ENCODE results near the gene NR1H3.

NR1H3 gene

DNA sequence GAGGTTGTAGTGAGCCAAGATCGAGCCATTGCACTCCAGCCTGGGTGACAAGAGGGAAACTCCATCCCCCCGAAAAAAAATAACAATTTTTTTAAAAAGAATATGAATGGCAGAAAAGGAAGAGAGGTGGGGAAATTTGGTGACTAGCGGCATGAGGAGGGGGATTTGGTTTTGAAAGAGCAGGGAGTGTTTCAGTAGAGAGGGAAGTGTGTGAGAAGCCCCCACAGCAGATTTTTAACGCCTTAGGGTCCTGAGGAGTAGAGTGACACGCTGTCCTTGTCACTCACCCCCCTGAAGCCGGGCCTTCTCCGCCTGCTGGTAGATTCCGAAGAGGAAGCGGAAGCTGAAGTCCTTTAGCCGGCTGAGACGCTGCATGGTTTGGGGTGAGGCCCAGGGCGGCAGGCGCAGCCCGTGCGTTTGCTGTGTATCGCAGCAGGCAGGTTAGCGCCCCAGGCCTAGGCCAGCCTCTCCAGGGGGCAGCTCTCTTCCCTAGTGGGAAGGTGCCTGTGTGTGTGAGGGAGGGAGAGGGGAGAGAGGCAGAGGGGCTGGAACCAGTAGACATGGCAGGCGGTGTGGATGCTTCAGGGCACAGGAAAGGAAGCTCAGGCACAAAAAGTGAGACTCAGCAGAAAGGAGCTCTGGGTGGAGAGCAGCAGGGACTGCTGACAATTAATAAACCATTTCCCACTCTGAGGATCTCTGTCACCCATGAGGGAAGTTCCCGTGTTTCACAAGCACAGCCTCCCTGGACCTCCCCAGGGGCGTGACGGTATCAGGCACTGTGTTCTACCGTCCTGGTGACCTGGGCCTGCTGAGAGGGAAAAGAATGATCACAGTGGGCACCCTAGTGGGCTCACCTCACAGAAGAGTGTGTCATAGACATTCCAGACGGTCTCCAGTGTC lies 13.1 kb upstream of the NR1H3 start:
- DNase-seq = no peak

DNA sequence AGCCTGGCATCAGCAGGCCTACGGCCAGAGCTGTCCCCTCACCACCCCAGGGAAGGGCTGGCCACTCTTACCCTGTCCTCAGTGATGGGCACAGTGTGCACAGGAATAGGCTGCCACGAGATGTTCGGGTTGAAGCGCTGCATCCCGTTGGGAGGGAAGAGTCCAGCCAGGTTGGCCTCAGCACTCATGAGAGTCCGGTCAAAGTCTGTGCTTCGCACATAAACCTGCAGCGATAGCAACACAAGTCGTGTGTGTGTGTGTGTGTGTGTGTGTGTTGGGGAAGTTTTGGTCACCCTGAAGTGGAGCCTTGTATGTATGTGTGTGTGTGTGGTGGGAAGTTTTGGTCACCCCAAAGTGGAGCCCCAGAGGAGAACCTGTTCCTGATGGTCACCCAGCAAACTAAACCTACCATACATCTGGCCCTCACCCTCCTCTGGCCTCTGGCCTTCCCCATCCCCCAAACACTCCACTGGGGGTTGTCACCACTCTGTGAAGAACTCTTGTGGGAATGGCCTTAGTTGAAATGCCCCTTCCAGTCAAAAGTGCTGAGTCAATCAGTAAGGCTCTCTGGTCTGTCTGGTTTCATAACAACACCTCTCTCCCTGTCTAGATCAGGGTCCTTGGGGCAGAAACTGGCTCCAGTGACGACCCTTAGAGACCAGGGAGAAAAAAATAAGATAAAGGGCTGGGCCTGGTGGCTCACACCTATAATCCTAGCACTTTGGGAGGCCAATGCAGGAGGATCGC lies 12.0 kb upstream of the NR1H3 start:
- no peak for DNase-seq

DNA sequence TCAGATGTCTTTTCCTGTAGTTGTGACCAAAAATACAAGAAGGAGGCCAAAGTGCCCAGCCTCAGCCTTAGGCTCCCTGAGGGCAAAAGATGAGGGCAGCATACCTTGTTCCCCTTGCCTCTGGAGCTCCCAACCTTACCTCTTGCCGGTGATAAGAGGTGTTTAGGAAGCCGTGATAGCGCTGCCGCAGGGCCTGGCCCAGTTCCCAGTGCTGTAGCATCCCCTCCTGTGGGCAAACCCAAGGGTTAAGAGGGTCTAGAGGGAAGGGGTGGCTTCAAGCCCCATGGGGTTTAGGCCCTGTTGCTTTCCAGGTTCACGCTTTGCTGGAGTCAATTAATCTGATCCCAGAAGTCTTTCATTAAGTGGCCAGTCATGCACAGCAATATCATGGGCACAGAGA lies 10.3 kb upstream of the NR1H3 start:
- no peak for DNase-seq

DNA sequence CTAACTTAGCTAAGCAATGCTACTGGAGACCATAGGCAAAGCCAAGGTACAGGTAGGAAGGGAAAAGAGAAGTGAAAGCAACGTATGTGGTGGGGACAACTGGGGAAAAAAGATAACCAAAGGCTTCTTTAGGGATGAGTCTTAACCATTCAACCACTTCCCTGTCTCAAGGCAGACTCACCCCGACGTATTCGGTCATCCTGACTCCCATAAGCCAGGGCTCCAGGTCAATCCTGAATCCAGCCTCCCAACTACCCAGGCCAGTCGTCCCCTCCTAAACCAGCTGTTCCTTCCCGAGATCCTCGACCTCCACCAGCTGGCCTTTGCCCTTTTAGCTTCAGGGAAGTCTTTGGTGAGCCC lies 9.5 kb upstream of the NR1H3 start:
- no peak for DNase-seq

DNA sequence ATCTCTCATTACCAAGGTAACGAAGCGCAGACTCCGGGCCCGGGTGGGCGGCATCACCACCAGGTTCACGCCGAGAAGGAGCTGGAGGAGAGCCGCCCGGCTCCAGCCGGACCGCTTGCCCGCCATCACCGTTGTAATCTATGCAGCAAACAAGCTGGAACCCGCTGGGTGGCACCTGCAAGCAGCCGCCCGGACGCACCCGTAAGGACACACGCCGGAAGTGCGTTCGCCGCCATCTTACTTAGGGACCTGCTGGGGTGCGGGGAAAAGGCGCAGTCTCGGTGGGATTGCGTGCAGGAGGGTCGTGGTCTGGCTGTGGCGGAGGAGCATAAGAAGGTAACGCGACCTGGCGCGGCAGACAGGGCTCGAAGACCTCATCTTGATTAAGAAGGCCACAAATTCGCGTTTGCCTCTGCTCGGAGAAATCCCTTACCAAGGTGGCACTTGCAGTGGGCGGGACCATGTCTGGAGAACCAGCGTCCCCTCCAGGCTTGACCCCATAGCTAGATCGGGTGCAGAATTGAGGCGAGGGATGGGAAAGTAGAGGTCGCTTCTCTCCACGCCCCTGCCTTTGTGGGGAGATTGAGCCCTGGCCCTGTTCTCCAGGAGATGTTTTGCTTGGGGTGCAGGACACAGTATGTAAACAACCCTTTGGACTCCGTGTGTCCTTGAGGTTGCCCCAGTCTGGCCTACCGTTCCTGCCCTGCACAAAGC lies 9.0 kb upstream of the NR1H3 start, which contains the start of gene ACP2:
Gene ACP2, minus strand, starts transcription at position 151 of the 714 bp plus-strand sequence. Its CDS starts 25 bp downstream, at position 126.
- peak; percentile 94 for DNase-seq

DNA sequence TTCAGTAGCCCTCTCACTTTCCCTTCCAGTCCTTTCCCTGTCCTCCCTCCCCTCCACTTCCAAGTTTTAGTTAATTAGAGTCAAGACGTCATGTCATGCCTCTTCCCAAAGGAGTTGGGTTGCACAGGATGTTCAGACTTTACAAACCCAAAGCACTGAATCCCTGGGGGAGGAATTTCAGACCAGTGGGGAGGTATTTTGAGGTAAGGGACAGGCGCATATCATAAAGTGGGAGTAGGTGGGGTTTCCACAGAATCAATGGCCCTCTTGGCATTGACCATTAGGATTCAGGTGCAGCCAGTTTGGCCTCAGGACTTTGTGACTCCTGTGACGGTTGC lies 8.4 kb upstream of the NR1H3 start:
- no peak for DNase-seq

DNA sequence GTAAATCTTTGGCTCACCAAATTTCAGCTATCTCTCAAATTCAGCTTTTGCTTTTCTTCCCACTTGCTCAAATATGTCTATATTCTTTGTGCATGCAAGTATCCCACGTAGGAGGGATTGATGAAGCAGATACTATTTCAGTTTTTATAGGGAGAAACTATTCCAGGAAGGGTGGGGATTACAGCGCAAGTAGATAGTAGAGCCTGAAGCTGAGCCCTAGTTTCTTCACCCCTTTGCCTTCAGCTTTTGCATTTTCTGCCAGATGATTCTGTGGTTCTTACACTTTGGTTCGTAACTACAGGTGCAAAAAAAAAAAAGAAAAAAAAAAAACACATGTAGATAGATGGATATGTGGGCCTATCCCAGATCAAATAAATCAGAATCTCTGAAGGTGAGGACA lies 6.0 kb upstream of the NR1H3 start:
- DNase-seq = no peak

DNA sequence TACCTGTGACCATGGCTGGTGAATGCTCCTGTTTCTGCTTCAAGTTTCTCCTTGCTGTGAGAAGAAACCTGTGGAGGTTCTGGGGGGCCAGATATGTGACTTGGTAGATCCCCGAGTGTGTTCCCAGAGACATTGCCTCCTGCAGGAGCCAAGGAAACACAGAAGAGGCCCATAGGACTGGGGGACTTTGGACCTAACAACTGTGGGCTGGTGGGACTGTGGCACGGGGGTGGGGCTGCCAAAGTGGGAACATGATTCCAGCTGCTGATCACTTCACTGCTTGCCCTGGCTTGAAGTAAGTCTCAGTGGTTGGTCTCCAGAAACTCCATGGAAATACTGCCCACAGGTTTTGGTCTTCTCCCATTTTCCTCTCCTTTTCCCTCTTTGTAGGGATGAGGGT lies 4.1 kb upstream of the NR1H3 start:
- no peak for DNase-seq

DNA sequence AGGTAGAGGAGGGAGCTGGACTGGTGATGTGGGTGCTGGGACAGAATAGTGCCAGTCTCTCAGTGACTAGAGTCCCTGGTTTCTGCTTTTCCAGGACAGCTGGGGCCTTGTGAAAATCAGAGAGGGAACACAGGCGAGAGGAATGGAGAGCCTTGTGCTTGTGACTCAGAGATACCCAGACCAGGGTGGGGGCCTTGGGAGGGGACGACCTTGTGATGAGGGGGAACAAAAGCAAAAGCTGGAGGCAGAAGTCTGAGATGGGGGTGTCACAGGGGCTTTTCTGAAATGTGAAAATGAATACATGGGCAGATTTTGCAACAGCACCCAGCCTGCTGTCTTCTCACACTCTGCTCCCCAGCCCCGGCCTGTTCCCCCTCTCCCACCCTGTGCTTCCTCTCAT lies 3.4 kb upstream of the NR1H3 start:
- no peak for DNase-seq

DNA sequence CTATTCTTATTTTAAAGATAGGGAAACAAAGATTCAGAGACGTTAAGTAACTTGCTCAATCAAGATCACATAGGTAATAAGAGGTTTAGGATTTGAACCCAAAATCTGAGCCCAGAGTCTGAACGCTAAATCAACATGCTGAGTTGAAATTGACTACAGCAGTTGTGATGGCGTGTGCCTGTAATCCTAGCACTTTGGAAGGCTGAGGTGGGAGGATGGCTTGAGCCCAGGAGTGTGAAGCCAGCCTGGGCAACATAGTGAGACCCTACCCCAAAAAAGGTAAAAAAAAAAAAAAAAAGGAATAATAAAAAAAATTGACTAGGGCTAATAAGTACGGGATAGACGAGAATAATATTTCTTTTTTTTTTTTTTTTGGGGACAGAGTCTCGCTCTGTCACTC lies 1.4 kb upstream of the NR1H3 start:
- no peak for DNase-seq

DNA sequence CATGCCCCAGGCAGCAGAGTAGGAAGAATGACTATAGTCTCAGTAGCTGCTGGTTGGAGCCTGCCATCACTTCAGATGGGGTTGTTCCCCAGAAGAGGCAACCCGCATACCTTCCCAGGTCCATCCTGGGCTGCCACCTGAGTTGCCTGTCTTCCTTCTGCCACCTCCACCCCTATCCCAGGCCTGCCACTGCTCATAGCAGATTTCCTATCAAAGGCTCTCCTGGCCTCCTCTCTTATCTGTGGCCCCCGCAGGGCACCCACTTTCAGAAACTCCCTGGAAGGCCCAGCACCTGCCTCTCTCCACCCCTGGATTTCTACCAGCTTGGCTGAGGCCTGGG lies 649 bp upstream of the NR1H3 start:
- no peak for DNase-seq

DNA sequence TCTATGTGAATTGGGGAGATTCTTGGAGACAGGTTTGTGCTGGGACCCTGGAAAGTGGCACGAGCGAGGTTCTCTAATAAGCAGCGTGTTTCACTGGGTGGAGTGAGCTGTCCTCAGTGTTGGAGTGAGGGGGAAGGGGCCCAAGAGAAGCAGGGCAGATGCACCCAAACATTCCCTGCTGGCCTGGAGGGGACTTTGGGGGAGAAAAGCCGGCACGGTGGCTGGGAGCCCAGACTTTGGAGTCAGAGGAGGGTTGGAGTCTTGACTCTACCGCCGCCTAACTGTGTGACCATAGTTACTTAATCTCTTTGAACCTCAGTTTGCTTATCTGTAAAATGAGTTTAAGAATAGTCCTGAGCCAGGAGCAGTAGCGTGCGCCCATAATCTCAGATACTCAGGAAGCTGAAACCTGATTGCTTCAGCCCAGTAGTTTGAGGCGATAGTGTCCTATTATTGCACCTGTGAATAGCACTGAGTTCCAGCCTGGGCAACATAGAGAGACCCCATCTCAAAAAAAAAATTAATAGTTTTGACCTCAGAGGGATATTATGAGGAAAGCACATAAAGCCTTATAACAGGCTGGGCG lies 614 bp downstream of the NR1H3 start:
- DNase-seq = no peak

DNA sequence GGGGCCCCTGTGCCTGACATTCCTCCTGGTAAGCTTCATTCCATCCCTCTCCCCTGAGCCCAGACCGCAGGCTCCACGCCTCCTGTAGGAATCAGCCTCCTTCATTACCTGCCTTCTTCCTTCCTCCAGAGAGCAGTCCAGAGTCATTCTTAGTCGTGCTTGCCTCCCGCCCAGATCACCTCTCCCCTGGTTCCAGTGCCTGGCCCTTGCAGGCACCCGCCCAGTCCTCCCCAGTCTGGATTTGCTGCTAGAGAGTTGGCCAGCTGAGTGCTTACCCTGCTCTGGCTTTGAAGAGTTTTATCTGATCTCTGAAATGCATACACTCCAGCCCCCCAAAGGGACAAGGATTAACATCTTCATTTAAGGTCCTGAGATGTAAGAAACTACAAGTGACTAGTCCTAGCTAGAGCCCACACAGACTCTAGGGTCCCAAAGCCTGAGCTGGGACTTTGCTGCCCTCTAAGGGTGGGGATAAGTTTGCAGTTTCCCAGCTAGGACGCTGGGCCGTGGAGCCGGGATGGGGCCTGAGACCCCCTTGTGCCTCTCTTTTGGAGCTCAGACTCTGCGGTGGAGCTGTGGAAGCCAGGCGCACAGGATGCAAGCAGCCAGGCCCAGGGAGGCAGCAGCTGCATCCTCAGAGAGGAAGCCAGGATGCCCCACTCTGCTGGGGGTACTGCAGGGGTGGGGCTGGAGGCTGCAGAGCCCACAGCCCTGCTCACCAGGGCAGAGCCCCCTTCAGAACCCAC lies 1.6 kb downstream of the NR1H3 start:
- DNase-seq = peak; percentile 73

DNA sequence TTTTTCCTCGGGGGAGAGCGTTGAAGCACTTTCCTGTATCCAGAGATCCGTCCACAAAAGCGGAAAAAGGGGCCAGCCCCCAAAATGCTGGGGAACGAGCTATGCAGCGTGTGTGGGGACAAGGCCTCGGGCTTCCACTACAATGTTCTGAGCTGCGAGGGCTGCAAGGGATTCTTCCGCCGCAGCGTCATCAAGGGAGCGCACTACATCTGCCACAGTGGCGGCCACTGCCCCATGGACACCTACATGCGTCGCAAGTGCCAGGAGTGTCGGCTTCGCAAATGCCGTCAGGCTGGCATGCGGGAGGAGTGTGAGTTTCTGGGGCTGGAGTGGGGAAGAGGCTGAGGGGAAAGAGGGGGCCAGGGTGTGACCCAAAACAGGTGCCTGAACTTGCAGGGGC lies 2.6 kb downstream of the NR1H3 start:
- DNase-seq = no peak

DNA sequence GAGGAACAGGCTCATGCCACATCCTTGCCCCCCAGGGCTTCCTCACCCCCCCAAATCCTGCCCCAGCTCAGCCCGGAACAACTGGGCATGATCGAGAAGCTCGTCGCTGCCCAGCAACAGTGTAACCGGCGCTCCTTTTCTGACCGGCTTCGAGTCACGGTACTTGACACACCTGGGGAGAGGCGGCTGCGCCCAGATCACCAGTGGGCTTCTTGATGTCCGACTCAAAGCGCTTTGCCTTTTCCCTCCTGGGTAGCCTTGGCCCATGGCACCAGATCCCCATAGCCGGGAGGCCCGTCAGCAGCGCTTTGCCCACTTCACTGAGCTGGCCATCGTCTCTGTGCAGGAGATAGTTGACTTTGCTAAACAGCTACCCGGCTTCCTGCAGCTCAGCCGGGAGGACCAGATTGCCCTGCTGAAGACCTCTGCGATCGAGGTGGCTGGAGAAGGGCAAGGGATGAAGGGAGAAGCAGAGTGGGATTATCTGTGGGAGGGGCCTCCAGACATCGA lies 3.5 kb downstream of the NR1H3 start:
- no peak for DNase-seq

DNA sequence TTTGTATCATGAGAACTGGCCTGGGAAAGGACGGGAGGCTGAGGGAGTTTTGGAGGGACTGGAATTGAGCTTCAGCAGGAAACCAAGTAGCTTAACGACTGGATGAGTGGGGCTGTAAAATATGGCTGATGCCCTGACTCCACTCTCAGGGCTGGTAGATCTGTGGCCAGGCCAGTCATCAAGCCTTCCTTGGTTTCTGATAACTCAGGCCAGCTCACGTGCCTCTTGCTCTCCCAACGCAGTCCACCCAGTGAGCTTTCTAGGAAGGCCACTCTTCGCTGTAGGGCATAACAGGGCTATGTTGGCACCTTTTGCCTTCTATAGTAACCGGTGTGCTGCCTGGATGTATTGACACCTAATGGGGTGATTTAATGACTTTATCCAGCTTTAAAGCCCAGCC lies 6.3 kb downstream of the NR1H3 start:
- no peak for DNase-seq

DNA sequence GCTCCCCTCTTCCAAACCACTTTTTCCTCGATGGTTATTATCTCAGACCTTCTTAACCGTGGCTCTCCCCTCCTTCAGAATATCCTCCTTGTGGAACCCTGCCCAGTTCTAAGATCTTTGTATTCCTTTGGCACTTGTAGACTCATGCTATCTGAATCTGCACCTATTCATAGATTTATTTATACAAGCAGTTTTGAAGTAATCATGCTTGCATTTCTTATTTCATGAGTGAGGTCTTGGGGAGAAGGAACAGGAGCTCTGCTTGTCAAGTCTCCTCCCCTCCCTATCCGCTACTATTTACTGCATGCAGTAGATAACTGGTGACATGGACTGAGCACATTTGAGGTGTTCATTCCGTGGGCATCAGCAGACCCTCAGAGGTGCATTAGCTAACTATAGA lies 6.7 kb downstream of the NR1H3 start:
- no peak for DNase-seq

DNA sequence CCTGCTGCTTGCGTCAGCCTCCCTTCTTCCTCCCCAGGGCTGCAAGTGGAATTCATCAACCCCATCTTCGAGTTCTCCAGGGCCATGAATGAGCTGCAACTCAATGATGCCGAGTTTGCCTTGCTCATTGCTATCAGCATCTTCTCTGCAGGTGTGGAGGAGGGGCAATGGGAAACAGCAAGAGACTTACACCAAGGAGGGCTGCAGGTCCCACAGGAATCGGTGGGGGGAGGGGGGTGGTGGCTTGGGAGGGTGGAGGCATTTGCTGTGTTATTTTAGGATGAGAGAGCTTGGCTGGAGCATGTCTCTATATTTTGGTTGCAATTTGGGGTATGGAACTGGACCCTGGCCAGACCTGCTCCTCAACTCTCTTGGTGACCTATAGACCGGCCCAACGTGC lies 10.1 kb downstream of the NR1H3 start:
- DNase-seq = no peak

DNA sequence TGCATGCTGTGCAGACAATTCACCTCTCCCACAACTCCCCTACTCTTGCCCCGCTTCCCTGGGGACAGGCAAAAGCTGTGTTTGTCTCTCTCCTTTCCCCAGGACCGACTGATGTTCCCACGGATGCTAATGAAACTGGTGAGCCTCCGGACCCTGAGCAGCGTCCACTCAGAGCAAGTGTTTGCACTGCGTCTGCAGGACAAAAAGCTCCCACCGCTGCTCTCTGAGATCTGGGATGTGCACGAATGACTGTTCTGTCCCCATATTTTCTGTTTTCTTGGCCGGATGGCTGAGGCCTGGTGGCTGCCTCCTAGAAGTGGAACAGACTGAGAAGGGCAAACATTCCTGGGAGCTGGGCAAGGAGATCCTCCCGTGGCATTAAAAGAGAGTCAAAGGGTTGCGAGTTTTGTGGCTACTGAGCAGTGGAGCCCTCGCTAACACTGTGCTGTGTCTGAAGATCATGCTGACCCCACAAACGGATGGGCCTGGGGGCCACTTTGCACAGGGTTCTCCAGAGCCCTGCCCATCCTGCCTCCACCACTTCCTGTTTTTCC lies 10.7 kb downstream of the NR1H3 start:
- no peak for DNase-seq

DNA sequence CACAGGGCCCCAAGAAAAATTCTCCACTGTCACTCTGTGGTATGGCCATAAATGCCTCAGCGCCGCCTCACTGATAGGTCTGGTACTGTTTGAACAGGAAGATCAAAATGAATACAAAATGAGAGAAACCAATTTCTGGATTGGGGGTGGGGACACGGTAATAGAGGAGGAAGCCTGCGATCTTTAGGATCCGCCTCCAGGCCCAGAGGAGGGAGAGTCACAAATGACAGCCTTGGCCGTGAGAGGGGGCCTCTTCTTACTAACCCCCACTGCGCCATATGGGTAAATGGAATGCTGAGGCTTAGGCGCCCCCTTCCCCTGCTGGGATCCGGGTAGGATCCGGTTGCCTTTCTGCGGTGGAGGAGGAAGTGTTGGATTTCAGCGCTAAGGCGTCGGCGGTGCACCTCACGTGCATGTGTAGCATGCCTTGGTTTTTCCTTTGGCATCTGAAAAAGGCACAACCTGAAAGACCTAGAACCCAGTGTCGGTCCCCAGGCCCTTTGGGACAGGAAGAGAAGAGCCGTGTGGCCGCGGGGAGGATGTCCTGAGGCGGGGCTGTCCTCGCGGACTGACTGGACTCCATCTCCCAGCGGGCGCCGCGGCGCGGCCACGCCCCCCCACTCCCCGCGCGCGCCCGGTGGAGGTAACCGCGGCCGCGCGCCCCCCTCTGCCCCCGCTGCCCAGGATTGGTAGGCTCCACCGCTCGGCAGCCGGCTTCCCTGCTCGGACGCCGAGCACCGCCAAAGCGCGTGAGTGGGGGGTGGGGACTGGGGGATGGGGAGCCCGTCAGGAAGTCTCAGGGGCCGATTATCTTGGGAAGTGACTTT lies 11.4 kb downstream of the NR1H3 start:
- DNase-seq = peak; percentile 94

DNA sequence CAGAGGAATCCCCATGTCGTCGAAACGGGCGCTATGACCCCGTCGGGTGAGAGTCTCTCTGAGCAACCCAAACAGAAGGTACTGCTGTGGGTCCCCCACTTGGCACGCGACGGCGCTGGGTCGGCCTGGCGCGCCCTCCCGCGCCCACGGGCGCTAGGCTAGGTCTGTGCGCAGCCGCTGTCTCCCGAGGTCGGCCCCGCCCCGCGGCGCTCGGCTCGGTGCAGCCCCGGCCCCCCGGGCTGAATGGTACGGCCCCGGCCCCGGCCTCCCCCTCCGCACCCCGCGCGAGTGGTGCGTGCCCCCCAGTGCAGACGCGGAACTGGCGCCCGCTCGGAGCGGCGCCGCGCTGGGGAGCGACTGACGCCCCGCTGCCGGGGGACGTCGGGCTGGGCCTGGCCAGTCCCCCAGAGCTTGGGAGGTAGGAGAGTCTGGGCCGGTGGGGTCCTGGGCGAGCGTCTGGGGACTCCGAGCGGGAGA lies 12.1 kb downstream of the NR1H3 start, which contains the start of gene MADD:
Gene MADD, plus strand, starts transcription at position 305 of the 477 bp plus-strand sequence.
- peak; percentile 97 for DNase-seq
